IPS DF 4.7 (cell line): ENCODE data around the gene RNF130.
"Not testable (repeated sequence)": the region's sequence is repeated elsewhere in the genome, so short reads cannot be mapped to it uniquely, and the experiment has no call there.

ENCODE experiments used
- DNase-seq: peaks from one replicate; pipeline ENCODE4 v3.0.0-alpha.2; 2013; ENCODE audit warnings: low spot score; ENCODE audit errors: extremely low read depth

The RNF130 gene

DNA sequence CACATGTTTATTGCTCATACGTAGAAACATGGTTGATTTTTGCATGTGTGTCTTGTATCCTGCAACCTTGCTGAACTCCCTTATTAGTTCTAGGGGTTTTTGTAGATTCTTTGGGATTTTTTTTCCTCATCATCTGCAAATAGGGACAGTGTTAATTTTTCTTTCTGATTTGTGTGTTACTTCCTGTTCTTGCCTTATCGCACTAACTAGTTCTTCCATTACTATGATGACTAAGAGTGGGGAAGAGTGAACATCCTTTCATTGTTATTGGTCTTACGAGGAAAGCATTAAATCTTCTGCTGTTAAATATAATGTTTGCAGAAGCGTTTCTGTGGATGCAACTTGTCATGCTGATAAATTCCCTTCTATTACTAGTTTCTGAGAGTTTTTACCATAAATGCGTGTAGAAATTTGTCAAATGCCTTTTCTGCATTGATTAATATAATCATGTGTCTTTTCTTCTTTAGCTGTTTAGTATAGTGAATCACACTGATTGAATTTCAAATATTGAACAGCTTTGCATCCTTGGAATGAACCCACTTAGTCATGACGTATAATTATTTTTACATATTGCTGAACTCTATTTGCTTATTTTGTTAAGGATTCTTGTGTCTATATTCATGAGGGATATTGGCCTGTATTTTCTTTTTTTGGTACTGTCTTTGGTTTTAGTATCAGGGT is 32.1 kb upstream of the RNF130 start:
- no peak for DNase-seq

DNA sequence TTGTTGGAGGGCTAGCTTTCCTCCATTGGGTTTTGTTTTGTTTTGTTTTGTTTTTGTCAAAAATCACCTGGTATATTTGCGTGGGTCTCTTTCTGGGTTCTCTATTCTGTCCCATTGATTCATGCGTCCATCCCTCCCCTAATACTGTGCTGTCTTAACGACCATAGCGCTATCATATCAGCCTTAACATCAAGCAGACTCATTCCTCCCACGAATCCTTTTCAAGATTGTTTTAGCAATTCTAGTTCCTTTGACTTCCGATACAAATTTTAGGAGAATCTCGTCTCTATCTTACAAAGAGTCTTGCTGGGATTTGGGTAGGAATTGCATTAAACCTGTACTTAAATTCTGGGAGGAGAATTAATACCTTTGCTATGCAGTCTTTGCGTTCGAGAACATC is 31.1 kb upstream of the RNF130 start:
- DNase-seq, result no peak

DNA sequence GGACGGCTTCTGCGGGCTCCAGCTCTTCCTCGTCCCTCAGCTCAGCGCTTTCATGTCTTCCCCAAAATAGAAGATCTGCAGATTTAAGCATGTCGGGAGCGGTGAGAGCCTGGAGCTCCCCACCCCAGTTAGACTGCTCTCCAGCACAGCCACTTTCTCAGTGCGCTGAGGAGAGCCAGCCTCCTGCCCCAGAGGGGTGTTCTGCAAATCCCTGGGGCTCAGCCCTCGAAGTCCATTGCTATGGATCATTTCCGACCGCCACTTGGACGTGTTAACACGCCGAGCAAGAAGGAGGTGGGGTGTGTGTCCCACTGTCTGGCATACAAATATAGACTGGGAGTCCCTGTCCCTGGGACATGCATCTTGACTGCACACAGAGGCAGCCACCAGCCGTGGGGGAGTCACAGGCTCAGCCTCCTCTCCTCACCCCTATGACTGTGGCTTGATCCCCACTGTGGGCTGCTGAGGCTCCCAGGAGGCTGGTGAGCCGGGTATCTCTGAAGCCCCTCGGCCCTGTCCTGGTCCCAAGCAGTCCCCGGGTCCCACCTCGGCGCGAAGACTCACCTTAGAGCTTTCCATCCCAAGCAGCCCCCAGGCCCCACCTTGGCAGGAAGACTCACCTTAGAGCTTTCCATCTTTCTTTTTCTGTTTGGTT is 30.0 kb upstream of the RNF130 start:
- DNase-seq, result no peak

DNA sequence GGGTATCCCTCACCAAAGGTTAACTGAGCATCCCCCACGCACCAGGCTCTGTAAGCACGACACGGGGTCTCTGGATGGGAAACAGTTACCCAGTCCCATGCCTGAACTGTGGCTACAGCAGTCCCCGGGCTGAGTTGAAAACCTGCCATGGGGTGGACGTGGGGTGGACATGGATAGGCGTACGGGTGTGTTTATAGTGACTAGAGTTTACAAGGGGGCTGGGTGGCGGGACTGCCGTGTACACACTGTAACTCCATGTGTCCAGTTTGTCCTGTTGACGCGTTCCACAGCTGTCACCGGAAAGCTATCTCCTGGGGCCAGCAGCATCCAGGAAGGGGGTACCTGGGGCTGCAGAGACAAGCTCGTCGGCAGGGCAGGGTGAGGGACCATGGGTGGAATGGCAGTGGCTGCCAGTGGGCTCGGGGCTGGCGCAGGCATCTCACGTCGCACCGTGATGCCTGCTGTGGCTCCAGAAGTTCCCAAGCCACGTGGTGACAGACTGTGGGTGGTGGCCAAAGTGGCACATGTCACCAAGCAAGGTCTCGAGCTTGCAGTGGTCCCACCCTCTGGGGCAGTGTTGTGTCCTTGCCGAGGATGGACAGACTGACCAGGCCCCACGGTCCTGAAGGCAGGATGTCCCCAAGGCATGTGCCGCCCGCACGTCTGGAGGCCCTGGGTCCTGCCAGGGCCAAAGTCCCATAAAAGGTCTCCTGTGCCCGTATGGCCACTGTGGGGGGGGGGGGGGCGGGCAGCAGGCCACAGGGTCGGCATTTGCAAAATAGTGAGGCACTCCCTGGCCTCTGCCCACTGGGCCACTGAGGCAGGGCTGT is 29.3 kb upstream of the RNF130 start:
- no peak for DNase-seq

DNA sequence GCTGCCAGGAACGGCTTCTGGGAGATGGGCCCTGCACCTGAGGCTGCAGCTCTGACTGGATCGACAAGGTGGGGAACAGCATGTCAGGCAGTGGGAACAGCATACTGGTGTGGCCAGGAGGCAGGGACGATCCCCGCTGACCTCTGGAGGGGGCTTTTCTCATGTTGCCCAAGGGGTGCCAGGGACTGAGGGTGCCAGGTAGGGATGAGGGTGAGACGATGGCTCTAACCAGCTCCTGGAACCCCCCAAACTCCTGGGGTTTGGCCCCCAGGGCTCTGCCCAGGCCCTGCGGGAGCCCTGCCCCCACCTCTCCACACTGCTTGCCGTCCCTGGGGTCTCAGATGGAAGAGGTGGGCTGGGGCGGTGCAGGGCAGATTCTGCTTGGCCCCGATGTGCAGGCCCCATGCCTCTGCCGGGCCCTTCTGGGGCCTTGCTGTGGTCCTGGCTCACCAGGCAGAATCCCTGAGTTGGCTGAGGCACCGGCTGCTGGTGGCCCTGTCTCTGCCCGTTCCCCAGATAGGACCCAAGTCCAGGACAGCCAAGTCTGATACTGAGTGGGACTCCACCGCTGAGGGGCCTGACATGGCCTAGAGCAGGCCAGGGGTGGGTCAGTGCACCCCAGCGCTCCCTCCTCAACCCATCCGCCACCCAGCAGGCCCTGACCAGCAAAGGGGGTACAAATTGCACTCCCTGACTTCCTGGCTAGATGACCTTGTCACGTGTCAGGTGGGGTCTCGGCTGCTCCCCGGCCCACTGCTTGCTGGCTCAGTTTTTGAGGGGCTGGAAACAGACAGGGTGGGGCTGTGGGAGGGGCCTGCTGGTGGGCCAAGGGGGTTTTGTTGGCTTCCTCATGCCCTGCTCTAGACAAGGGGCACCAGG is 28.4 kb upstream of the RNF130 start:
- DNase-seq, result no peak

DNA sequence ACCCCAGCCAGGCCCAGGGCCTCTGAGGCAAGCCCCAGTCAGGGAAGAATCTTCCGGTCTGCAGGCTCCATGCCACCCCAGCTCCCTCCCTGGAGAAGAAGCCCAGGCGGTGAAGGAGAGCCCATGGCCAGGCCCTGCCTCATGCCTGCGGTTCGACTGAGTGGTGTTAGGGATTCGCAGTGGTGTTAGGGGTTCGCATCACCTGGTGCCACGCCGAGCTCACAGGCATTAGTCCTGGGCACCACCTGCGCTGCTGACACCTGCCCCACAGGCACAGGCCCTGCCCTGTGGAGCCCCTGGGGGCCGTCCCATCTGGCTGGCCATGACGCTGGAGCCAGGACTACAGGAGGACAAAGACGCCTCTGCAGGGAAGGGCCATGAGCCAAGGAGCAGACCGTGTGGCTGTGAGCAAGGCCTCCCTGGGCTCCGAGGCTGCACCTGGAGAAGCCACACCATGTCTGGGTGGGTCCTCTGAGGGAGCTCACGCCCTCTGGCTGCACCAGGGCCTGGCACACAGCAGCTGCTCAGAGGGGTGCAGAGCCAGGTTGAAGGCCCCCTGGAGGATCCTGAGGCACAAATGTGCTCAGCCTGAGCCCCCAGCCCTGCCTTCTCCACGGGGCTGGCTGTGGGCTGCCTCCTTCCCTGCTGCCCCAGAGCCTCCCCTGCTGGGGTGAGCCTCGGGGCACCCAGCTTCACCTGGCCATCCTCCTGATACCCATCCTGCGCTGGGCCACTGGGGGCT is 27.6 kb upstream of the RNF130 start:
- no peak for DNase-seq

DNA sequence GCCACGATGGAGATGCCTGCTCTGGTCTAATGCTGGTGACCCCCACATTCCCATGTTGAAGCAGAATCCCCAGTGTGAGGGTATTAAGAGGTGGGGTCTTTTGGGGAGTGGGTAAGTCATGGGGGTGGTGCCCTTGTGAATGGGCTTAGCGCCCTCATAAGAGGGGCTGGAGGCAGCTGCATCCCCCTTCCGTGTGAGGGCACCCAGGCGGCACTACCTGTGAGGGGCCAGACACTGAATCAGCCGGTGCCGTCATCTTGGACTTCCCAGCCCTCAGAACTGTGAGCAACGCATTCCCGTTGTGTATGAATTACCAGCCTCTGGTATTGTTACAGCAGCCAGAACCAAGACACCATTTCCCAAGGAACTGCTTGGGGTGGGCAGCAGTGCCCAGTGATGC is 27.0 kb upstream of the RNF130 start:
- no peak for DNase-seq

DNA sequence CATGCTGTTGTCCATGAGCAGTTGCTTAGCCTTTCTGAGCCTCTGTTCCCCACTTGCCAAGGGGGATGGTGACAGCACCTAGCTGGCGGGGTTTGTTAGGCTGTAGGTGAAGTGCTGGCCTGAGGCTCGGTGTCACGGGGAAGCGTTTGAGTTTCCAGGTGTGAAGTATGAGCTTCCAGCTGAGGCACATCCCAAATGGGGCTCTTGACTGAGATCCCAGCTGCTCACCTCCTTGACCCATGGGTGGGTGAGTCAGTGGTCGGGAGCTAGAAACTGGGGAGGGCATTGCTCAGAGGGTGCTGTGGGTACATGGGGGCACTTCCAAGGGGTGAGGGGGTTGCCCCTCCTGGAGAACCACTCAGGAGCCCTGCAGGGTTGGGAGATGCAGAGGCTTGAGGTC is 26.4 kb upstream of the RNF130 start:
- no peak for DNase-seq

DNA sequence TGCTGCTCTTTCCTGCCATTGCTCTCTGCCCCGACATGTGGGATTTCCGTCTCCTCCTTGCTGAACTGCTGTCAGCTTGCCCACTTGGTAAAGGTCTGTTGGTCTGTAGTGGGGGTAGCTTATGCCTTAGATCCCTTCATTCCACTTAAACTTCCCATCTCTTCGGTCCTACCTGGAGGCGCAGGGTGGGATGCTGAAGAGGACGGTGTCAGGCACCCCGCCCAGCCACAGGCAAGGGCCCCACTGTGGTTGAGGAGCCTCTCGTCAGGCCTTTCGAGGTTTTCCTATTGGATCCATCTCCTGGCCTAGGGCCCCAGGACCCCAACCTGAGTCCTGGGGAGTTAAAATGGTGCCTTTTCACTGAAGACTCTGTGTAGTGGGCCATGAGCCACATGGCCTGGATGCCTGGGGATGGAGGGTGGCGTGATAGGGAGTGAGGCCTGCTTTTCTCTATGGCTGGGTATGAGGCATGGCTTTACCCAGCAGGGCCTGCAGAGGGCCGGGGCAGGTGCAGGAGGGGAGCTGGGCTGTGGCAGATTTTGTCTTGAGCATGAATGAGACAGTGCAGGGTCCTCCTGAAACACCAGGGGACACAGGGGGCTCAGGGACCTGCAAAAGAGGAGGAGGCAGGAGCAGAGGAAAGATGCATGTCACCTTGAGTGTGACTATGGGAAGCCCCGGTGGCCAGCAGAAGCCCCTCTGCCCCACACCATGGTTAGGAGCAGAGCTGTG is 25.8 kb upstream of the RNF130 start:
- DNase-seq, result no peak

DNA sequence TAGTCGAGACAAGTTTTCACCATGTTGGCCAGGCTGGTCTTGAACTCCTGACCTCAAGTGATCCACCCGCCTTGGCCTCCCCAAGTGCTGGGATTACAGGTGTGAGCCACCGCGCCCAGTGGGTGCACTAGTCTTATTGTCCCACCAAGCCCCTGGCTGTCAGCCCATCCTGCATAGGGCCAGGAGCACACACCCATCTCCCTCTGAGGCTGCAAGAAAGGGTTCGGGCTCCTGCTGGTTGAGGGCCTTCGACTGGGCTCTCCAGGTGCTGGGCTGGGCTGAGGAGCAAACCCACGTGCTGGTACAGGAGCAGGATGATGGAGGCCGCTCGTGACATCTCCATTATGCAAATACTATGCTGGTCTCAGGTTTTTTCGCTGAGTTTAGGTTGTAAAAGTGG is 25.1 kb upstream of the RNF130 start:
- no peak for DNase-seq

DNA sequence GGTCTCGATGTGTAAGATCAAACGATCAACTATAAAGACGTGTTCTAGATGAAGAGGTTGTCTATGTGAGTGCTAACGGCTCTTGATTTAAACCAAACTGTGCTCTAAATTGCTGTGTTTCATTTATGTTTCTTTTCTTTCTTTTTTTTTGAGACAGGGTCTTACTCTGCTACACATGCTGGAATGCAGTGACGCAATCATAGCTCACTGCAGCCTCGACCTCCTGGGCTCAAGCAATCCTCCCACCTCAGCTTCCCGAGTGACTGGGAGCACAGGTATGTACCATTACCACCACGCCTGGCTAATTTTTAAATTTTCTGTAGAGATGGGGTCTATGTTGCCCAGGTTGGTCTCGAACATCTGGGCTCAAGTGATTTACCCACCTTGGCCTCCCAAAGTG is 24.0 kb upstream of the RNF130 start:
- no peak for DNase-seq

DNA sequence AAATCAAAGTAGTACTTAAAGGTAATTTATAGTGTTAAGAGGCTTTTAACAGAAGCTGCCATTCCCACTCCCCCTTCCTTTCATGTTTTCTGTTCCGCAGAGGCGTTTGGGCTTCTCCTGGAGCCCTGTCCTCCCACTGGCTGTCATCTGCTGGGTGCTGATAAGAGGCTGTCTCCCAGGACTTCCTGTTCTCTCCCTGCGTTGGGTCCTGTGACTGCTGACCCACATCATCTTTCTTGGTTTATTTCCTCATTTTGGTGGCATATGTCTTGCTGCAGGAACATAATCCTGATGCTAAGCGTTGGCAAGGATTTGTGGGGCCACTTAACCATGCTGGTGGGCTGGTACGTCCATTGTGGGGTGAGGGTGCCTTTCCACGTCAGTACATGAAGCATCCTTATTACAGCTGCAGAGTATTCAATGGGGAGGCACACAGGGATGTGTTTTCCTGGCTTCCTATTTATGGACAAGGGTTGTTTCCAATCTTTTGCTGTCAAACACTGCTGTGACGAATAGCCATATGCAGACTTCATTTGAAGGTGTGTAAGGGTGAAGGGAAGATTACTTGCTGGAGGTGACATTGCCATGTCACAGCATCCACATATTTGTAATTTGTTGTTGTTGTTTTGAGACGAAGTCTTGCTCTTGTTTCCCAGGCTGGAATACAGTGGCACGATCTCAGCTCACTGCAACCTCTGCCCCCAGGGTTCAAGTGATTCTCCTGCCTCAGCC is 22.3 kb upstream of the RNF130 start:
- no peak for DNase-seq

DNA sequence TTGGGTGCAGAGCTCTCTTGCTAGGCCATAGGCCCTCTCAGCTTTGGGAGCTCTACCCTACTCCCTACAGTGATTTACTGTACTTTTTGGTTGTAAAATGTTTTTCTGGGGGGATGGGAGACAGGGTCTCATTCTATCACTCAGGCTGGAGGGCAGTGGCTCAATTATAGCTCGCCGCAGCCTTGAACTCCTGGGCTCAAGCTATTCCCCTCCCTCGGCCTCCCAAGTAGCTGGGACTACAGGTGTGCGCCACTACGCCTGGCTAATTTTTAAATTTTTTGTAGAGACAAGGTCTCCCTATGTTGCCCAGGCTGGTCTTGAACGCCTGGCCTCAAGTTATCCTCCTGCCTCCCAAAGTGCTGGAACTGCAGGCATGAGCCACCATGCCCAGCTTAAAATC is 21.7 kb upstream of the RNF130 start:
- no peak for DNase-seq

DNA sequence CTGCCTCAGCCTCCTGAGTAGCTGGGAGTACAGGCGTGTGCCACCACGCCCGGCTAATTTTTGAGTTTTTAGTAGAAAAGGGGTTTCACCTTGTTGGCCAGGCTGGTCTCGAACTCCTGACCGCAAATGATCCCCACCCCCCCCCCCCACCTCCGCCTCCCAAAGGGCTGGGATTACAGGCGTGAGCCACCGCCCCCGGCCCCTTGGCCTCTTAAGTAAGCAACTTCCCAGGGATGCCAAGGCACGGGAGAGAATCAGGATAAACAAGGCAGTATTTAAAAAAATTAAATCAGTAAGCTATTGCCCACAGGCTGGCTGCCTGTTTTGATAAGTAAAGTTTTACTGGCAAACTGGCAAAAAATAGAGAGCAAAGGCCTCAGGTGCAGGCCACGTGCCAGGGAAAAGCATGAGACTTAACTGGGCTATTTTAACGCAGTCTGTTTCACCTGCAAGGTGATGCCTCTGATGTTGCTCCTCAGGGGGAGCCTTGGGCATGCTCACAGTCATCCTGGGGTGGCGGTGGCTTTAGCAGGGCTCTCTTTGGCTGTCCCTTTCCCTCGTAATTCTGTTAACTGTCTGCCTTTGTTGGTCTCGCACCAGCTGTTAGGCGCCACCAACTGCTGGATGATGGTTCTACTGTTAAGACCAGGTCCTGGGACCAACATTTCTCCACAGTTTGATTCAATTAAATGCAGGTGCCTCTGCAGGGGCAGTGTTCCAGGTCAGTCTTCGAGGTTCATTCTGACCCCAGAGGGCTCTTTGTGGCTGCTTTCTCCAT is 19.4 kb upstream of the RNF130 start:
- no peak for DNase-seq

DNA sequence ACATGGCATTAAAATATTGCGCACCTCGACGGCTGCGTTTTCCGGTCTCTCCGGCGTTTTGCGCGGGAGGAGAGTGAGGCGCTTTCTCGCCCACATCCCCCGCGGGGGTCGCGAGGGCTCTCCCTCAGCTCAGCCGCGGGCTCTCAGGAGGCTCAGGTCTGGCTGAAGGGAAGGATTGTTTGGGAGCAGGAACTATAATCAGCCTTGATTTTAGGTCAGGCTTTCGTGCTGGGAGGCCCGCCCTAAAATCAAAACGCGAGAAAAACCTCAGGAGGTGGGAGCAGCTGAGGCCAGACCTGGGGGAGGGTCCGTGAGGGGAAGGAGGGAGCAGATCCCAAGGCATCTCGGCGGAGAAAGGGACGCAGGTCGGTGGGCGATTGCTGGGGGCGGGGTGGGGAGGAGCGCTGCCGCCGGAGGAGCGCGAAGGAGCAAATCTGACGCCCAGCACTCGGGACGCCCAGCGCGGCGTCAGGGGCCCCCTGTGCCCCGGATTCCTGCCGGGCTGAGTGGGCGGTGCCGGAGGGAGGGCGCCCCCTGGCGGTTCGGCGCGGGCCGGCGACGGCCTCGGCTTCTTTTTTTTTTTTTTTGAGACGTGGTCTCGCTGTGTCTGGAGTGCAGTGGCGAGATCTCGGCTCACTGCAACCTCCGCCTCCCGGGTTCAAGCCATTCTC is 18.7 kb upstream of the RNF130 start:
- DNase-seq, result no peak

DNA sequence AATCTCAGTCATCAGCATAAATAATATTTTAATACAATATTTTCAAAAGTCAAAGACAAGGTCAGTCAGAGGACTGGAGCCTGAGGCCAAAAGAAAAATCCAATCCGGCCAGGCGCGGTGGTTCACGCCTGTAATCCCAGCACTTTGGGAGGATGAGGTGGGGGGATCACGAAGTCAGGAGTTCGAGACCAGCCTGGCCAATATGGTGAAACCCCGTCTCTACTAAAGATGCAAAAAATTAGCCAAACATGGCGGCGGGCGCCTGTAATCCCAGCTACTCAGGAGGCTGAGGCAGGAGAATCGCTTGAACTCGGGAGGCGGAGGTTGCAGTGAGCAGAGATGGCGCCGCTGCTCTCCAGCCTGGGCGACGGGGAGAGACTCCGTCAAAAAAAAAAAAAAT is 18.1 kb upstream of the RNF130 start:
- not testable (repeated sequence) for DNase-seq

DNA sequence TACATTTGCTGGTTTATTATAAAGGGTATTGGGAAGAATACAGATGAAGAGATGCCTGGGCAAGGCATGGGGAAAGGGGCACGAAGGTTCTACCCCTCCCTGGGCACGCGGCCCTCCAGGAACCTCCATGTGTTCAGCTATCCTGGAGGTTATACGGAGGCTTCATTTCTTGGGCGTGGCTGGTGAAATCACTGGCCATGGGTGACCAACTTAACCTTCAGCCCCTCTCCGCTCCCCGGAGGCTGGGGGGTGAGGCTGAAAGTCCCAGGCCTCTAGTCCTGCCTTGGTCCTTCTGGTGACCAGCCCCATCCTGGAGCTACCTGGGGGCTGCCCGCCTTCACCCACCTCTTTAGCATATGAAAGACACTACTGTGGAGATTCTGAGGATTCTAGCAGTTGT is 17.0 kb upstream of the RNF130 start:
- no peak for DNase-seq

DNA sequence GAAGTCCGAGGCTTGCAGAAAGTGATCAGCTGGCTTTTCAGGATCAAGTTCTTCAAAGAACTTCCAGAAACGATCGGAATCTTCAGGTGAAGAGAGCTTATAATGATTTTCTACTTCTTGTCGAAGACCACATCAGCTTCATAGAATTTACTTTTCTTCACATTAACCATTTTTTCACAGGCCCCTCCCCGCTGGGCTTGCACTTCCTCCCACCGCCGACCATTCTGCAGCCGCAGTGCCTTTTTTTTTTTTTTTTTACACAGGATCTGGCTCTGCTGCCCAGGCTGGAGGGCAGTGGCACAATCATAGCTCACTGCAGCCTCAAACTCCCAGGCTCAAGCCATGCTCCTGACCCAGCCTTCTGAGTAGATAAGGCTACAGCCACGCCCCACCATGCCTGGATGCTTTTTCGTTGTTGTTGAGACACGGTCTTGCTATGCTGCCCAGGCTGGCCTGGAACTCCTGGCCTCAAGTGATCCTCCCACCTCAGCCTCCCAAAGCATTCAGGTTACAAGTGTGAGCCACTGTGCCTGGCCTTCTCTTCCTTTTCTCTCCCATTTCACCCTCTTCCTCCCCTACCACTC is 15.3 kb upstream of the RNF130 start:
- DNase-seq, result no peak
